Activated T-cell treated with anti-CD3 and anti-CD28 coated beads, Interleukin-2, amount 50 U/mL, for 24 hours (primary cell): ENCODE measurements around the gene TTC39A.
A peak's percentile ranks its signal among the peaks of the same experiment; 100 is the strongest.

Experiments used
- DNase-seq: peaks from one replicate; pipeline ENCODE4 v3.0.0-alpha.2; 2020
- H3K27ac Mint-ChIP-seq: 2 replicates; pipeline ENCODE4 v1.8.0; 2020; ENCODE audit warnings: mild to moderate bottlenecking, mixed read lengths
- H3K27me3 Mint-ChIP-seq: 2 replicates; pipeline ENCODE4 v1.8.0; 2020; ENCODE audit warnings: mixed read lengths
- H3K36me3 Mint-ChIP-seq: 2 replicates; pipeline ENCODE4 v1.8.0; 2020; ENCODE audit warnings: low read depth, mixed read lengths
- H3K4me1 Mint-ChIP-seq: 2 replicates; pipeline ENCODE4 v1.8.0; 2020; ENCODE audit warnings: low read depth, mixed read lengths
- H3K4me3 Mint-ChIP-seq: 2 replicates; pipeline ENCODE4 v1.8.0; 2020; ENCODE audit warnings: mild to moderate bottlenecking, moderate library complexity, mixed read lengths
- H3K9me3 Mint-ChIP-seq: 2 replicates; pipeline ENCODE4 v1.8.0; 2020; ENCODE audit warnings: mixed read lengths

Gene TTC39A

DNA sequence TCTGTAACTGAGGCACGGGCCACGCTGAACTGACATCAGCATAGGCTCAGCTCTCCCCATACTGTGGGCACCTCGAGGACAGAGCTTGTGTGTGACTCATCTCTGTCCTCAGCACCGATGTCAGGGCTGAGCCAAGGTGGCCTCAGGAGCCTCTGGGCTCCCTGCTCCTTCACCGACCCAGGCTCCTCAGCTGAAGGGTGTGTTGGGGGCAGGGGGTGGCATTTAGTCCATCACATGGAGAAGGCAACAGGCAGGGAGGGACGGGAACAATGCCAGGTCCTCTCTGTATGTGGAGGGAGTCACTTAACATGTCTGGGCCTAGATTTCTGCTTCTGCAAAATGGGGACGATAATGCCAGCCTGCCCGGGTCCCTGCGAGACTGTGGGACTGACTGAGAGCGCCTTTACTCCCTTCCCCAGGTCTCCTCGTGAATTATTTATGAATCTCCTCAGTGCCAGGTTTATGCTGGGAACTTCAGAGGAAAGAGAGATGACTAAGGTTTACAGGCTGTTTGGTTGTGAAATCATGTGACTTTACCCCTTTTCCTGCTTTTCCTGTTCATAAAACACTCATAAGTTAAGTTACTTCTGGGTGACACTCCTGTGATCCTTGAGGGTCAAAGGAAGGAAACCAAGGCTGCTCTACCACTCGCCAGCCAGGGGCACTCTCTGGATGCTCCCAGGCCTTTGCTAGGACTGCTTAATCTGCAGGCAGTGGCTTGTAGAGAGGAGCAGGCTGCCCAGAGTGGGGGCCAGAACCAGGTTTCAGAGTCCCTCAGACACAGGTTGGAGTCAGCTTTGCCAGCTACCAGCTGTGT, 16.2 kb downstream of the TTC39A start:
- no peaks in the 10 kb centered on the region for H3K9me3 Mint-ChIP-seq
- peaks cover 11% of the 10 kb centered on the region for H3K4me1 Mint-ChIP-seq
- H3K36me3 Mint-ChIP-seq, result no peaks in the 10 kb centered on the region
- DNase-seq, result no peak
- H3K27me3 Mint-ChIP-seq, result no peaks in the 10 kb centered on the region
- H3K27ac Mint-ChIP-seq, result peak overlapping the region; percentile 45
- no peak overlapping the region for H3K4me3 Mint-ChIP-seq

DNA sequence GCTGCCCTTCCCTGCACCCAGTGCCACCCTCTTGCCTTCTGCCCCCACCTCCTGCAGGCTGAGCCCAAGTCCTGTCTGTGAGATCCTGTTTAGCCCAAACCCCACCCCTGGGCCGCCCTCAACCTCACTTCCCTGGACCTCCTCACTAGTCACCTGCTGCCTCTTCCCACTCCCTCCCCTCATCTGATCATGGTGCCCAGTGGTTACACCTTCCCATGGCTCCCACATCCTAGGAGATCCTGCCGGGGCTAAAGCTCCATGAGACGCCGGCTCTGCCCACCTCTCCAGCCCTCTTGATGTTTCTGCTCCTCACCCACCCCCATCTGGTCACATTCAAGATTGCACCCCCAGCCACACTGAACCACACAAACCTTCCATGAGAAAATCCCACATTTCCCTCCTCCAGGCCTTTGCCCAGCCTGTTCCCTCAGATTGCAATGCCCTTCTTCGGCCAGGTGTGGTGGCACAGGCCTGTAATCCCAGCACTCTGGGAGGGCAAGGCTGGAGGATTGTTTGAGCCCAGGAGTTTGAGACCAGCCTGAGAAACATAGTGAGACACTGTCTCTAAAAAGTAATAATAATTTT, 17.0 kb downstream of the TTC39A start:
- Mint-ChIP-seq H3K27ac (peak overlapping the region; percentile 4), H3K4me1 (peaks cover 11% of the 10 kb centered on the region), H3K4me3 (no peak overlapping the region), H3K9me3 (no peaks in the 10 kb centered on the region), H3K36me3 (no peaks in the 10 kb centered on the region), H3K27me3 (no peaks in the 10 kb centered on the region)
- no peak for DNase-seq

DNA sequence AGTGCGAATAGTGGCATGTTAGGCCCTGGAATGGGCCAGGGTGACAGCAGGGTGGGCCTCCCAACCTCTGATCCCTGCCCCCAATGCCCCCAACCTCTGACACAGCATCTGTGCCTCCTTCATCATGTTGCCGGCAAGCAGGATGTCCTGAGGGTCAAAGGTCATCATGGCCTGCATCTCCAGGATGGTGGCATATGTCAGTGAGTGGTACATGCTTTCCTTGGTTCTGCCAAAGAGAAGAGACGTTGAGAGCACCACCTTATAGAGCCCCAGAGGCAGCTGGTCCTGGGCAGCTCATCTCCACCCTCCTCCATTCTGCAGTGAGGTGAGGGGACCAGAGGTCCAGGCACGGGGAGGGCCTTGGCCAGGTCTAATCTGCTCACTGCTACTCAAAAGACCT, 17.6 kb downstream of the TTC39A start:
- Mint-ChIP-seq H3K27ac (no peak overlapping the region), H3K9me3 (no peaks in the 10 kb centered on the region), H3K4me1 (peaks cover 11% of the 10 kb centered on the region), H3K36me3 (no peaks in the 10 kb centered on the region), H3K4me3 (no peak overlapping the region), H3K27me3 (no peaks in the 10 kb centered on the region)
- DNase-seq, result no peak

DNA sequence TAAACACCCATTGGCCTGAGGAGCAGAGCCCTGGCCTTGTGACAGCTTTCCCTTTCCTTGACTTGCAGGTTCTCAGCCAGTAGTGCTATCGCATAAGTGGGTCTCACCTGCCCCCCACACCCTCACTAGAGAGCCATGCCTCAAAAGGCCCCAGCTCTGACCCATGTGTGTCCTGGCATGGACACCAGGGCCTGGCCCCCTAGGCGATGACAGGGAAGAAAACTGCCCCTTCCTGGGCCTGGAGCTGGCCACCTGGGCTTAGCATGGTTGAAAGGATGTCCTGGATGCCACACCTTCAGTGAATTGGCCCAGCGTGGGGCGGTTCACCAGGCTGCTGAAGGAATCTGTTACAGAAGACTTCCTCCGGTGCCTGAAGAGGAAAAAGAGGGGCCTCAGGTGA, 18.5 kb downstream of the TTC39A start:
- no peak overlapping the region for H3K4me3 Mint-ChIP-seq
- H3K36me3 Mint-ChIP-seq, result no peaks in the 10 kb centered on the region
- H3K27ac Mint-ChIP-seq, result no peak overlapping the region
- H3K9me3 Mint-ChIP-seq, result no peaks in the 10 kb centered on the region
- no peaks in the 10 kb centered on the region for H3K27me3 Mint-ChIP-seq
- DNase-seq, result no peak
- H3K4me1 Mint-ChIP-seq, result peaks cover 11% of the 10 kb centered on the region

DNA sequence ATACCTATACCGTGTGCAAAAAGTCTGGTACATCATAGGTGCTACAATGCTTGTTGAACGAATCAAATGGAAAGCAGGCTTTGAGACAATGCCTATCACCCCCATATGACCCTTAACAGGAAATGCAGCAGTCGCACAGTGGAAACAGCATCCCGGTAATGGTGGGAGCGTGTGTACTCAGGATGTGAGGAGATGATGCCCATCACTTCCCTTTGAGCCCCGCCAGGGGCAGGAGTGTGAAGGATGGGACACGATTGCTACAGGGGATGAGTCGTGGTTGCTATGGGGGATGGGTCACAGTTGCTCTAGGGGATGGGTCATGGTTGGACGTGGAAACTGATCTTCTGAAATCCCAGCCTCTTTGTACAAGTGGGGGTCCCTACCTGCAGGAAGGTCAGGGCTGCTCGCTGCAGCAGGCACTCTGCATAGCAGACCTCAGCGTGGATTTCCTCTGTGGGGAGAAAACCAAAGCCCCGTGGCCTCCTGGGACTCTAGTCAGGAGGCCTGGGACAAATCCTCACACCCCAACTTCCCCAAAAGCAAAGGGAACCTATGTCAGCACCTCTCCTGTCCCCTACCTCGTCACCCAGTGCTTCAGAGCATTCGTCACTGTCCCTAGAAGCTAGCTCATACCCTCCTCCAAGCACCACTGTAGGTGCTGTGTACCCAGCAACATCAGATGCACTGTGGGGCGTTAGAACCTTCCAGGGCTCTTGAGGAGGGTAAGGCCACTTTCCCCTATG, 19.3 kb downstream of the TTC39A start:
- Mint-ChIP-seq H3K4me1 (peaks cover 11% of the 10 kb centered on the region), H3K4me3 (no peak overlapping the region), H3K27ac (no peak overlapping the region), H3K9me3 (no peaks in the 10 kb centered on the region), H3K36me3 (no peaks in the 10 kb centered on the region), H3K27me3 (no peaks in the 10 kb centered on the region)
- DNase-seq, result no peak

DNA sequence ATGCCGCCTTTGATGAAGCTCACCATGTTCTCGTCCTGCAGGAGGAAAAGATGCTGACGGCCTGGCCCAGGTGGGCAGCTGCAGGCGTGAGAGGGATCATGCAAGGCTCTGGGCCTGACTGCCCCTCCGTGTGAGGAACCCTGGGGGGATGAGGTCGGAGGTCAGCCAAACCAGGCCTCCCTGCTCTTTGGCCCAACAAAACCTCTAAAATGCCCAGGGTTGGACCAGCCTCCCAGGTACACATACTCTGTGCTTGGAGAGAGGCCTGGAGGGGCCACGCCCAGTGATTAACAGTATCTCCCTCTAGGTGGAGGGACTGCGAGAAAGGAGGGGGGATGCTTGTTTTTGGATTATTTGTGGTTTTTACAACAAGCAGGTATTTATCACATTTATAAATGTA, 21.1 kb downstream of the TTC39A start:
- Mint-ChIP-seq H3K27me3 (no peaks in the 10 kb centered on the region), H3K4me3 (no peak overlapping the region), H3K4me1 (peaks cover 10% of the 10 kb centered on the region), H3K36me3 (no peaks in the 10 kb centered on the region), H3K27ac (no peak overlapping the region), H3K9me3 (no peaks in the 10 kb centered on the region)
- DNase-seq, result no peak

DNA sequence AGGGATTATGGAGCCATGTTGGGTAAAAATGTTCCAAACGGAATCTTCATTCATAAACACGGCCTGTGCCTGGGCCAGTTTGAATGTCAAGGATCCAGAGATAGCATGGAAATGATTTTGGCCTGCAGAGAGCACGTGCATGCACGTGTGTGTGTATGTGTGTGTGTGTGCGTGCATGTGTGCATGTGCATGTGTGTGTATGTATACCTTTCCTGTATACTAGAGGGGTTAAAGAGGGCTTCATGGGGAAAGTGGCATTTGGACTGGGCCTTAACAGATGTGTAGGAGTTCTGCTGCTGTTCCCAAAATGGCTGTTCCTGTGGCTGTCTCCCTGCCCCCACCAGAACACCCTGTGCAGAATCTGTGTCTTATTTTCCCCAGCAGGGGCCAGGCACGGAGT, 21.7 kb downstream of the TTC39A start:
- Mint-ChIP-seq H3K36me3 (no peaks in the 10 kb centered on the region), H3K27ac (no peak overlapping the region), H3K27me3 (no peaks in the 10 kb centered on the region), H3K4me1 (peaks cover 11% of the 10 kb centered on the region), H3K9me3 (no peaks in the 10 kb centered on the region), H3K4me3 (no peak overlapping the region)
- DNase-seq, result no peak

DNA sequence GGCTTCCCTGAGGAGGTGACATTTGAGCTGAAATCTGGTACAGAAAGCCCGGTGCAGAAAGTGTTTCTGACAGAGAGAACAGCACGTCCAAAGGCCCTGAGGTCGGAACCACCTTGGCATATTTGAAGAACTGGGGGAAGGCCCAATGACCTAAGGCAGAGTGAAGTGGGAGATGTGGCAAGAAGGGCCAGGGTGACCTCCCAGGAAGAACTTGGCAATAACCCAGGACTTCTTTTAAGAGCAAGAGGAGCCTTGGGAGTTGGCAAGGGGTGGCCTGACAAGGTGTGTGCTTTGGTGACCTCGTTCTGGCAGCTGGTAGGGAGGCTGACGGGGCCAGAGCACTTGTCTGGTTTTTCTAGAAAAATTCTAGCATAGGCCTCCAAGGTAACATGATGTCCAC, 23.4 kb downstream of the TTC39A start:
- Mint-ChIP-seq H3K27ac (no peak overlapping the region), H3K36me3 (no peaks in the 10 kb centered on the region), H3K4me3 (no peak overlapping the region), H3K9me3 (no peaks in the 10 kb centered on the region), H3K4me1 (peaks cover 12% of the 10 kb centered on the region), H3K27me3 (no peaks in the 10 kb centered on the region)
- DNase-seq, result no peak

DNA sequence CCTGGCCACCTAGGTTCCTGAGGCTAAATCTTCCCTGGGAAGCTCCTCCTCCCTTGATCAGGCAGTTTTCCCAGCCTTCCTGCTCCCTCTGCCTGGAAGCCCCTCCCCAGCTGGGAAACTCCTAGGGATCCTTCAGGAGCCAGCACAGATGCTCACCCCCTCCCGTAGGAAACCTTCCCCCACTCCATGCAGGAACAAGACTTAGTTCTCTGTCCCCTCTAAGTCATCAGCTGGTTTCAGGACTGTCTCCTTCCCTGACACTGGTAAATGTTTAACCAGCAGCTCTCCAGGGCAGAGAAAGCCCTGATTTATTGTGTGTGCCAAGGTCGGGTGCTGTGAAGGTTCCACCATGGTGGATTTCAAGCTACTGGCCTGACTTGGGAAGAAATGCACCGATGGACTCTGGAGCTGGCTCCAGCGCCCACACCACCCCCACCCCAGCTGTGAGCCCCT, 25.0 kb downstream of the TTC39A start:
- H3K27me3 Mint-ChIP-seq, result no peaks in the 10 kb centered on the region
- no peak overlapping the region for H3K4me3 Mint-ChIP-seq
- no peak overlapping the region for H3K27ac Mint-ChIP-seq
- DNase-seq, result no peak
- H3K9me3 Mint-ChIP-seq, result no peaks in the 10 kb centered on the region
- peaks cover 18% of the 10 kb centered on the region for H3K4me1 Mint-ChIP-seq
- no peaks in the 10 kb centered on the region for H3K36me3 Mint-ChIP-seq

DNA sequence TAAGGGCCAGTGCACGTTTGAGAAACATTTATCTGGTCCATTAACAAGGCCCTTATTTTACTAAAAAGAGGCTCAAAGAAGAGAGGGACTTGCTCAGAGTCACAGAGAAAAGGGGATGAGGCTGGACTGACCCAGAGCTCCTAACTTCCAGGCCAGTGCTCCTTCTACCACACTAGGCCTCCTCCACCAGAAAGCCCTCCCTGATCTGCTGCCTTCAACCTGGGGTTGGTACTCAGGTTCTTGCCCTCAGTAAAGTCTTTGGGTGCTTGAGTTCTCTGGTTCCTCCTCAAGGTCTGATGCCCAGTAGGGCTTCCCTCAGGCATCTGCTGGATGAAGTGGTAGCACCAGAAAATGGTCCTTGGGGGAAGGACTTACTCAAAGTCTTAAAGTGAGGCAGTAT, 26.0 kb downstream of the TTC39A start:
- no peaks in the 10 kb centered on the region for H3K27me3 Mint-ChIP-seq
- H3K36me3 Mint-ChIP-seq, result no peaks in the 10 kb centered on the region
- no peaks in the 10 kb centered on the region for H3K9me3 Mint-ChIP-seq
- no peak for DNase-seq
- peaks cover 18% of the 10 kb centered on the region for H3K4me1 Mint-ChIP-seq
- peak overlapping the region; percentile 85 for H3K27ac Mint-ChIP-seq
- no peak overlapping the region for H3K4me3 Mint-ChIP-seq

DNA sequence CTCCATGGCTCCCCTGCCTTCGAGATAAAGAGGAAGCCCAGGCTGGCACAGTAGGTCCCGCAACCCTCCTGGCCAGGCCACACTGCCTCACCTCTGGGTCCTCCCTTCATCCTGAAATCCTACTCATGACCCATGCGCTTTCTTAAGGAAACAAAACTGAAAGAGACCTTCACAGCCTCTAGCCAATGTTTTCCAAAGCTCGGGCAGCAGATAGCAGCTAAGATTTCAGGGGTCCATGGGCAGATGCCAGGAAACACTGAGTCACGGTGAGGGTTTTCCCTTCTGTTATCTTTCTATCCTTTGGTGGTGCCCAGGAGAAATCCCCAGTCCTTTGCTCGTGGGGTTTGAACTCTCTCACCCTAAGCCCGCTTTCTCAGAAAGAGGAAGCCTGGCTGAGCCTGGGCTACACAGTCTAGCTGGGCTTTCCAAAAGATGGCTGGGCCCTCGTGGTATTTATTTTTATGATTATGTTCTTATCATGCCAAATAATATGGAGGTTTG, 26.6 kb downstream of the TTC39A start:
- no peak for DNase-seq
- H3K4me3 Mint-ChIP-seq, result no peak overlapping the region
- H3K36me3 Mint-ChIP-seq, result no peaks in the 10 kb centered on the region
- H3K4me1 Mint-ChIP-seq, result peaks cover 18% of the 10 kb centered on the region
- no peaks in the 10 kb centered on the region for H3K27me3 Mint-ChIP-seq
- H3K27ac Mint-ChIP-seq, result peak overlapping the region; percentile 85
- H3K9me3 Mint-ChIP-seq, result no peaks in the 10 kb centered on the region

DNA sequence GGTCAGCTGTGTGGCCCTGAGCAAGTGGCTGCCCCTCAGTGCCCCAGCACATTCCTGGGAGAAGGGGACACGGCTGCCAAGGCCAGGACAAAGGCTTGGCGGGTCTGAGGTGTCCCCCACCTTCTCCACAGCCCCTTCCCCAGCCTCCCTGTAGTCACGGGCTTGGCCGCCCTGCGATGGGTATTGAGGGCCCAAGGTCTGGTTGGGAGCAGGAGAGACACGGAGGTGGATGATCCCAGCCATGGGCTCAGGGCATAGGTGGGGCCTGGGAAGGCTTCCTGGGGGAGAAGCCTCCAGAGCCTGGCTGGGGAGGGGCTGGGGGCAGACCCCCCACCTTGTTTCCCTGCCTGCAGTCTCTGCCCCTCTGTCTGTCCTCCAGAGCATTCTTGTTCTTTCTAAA, 27.0 kb downstream of the TTC39A start:
- peak overlapping the region; percentile 85 for H3K27ac Mint-ChIP-seq

DNA sequence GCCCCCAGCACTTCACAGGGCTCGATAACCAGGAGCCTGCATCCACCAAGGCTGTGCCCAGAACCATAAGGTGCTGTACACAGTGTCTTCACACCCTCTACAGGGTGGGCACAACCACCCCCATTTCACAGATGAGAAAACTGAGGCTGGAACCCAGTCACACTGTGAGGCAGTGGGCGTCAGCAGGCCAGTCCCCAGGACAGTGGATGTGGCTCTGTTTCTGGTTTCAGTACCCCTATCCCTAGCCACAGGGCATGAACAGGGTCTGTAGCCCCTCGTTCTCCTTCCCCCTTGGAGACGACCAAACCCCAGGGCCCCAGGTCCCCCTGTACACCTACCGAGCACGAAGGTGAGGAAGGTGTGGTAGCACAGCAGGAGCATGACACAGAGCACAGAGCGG, 27.6 kb downstream of the TTC39A start:
- Mint-ChIP-seq H3K27me3 (no peaks in the 10 kb centered on the region), H3K4me3 (no peak overlapping the region), H3K9me3 (no peaks in the 10 kb centered on the region), H3K36me3 (no peaks in the 10 kb centered on the region), H3K27ac (no peak overlapping the region), H3K4me1 (peaks cover 18% of the 10 kb centered on the region)
- DNase-seq, result no peak

More for the DNA sequence above, 27.0 kb downstream of the TTC39A start:
- H3K27me3 Mint-ChIP-seq, result no peaks in the 10 kb centered on the region
- H3K9me3 Mint-ChIP-seq, result no peaks in the 10 kb centered on the region
- H3K4me3 Mint-ChIP-seq, result no peak overlapping the region
- no peaks in the 10 kb centered on the region for H3K36me3 Mint-ChIP-seq
- H3K4me1 Mint-ChIP-seq, result peaks cover 18% of the 10 kb centered on the region
- no peak for DNase-seq

DNA sequence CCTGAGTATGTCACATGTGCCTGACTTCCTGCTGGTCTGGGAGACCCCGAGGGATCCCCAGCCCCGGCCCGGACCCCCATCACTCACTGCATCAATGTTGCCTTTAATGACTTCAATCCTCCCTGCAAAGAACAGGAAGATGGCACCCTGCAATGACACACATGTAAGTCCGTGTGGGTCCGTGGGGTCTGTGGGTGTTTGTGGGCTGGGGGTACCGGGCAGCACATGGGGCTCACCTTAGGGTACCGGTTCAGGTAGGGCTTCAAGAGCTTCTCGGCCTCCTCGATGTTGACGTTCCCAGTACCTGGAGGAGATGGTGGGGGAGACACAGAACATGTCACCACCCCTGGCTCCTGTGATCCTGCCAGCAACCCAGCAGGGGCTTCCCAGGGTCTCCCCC, 28.1 kb downstream of the TTC39A start:
- H3K36me3 Mint-ChIP-seq, result no peaks in the 10 kb centered on the region
- no peak overlapping the region for H3K4me3 Mint-ChIP-seq
- H3K27me3 Mint-ChIP-seq, result no peaks in the 10 kb centered on the region
- no peak overlapping the region for H3K27ac Mint-ChIP-seq
- H3K9me3 Mint-ChIP-seq, result no peaks in the 10 kb centered on the region
- peaks cover 22% of the 10 kb centered on the region for H3K4me1 Mint-ChIP-seq
- no peak for DNase-seq

DNA sequence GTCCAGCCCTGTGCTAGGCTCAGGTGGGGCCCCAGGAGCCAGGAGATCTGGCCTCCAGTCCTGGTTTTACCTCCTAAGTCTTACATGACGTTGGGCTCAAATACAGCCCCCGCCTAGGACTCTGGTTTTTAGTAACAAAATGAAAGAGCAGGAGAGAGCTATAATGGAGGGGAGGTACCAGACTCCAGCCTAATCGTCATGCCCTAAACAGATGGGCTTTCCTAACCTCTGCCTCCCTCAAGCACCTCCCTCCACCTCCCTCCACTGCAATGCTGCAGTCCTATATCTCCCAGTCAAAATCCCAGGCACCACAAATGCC, 28.6 kb downstream of the TTC39A start:
- no peaks in the 10 kb centered on the region for H3K9me3 Mint-ChIP-seq
- H3K4me1 Mint-ChIP-seq, result peaks cover 24% of the 10 kb centered on the region
- H3K4me3 Mint-ChIP-seq, result no peak overlapping the region
- no peaks in the 10 kb centered on the region for H3K36me3 Mint-ChIP-seq
- no peak overlapping the region for H3K27ac Mint-ChIP-seq
- H3K27me3 Mint-ChIP-seq, result no peaks in the 10 kb centered on the region
- no peak for DNase-seq
